Measurements from ENCODE around the gene PCYOX1L.

- no peak for TF ChIP-seq CTCF (conservative IDR thresholded peaks at IDR 0.05)
- no peak for TF ChIP-seq EZH2 (IDR thresholded peaks at IDR 0.05; ENCODE audit: low read depth)
These were observed 24.0 kb upstream of the PCYOX1L start for GRCh38 chr5:149333711-149334443.

Measured in PC-9 (cell line).